ENCODE results near the gene RCAN3. TPM values are rescaled to one million over a fixed set of nuclear protein-coding genes. Genes with fewer than 3 reads are reported as not detected.
A peak's percentile ranks its signal among the peaks of the same experiment; 100 is the strongest.

Gene RCAN3
- total and polyA plus RNA-seq, 5 experiments from 2014 or later = 103 to 217 (median 152) TPM

DNA sequence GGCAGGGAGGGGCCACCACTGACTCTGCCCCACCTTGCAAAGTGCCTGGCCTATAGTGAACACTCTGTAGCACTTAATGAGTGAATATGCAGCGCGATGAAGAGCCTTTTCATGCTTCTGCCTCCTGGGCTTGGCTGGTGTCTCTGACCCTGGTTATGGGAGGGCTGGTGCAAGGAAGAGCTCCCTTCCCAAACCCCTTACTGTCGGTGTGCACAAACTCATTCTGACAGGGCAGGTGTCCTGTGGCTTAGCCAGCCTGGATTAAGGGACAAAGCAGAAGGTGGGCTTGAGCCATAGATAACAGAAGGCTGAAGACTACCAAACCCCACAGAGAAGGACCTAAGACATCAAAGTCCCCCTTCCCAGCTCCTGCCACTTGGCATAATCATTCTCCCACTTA is 51.3 kb downstream of the RCAN3 start:
- no peak for DNase-seq
- H3K9me3 Mint-ChIP-seq = no peaks in the 10 kb centered on the region
- peaks cover 0 to 9% (median 0%) of the 10 kb centered on the region in 5 donors for H3K27me3 Mint-ChIP-seq
- H3K4me1 Mint-ChIP-seq = peaks cover 7 to 24% (median 14%) of the 10 kb centered on the region in 4 donors
- no peak for ATAC-seq
- peak overlapping the region in 3 of 10 donors; percentile 36 to 56 (median 43) for H3K27ac Mint-ChIP-seq
- POLR2A ChIA-PET = interaction anchor here (0.6 to 1.2 kb wide), 2 partner anchors 9 to 72 kb away, joined by 3 read pairs; no protein-coding TSS in a partner anchor
- no peaks in the 10 kb centered on the region for H3K36me3 Mint-ChIP-seq
- peak overlapping the region in 1 of 10 donors; percentile 25 for H3K4me3 Mint-ChIP-seq

DNA sequence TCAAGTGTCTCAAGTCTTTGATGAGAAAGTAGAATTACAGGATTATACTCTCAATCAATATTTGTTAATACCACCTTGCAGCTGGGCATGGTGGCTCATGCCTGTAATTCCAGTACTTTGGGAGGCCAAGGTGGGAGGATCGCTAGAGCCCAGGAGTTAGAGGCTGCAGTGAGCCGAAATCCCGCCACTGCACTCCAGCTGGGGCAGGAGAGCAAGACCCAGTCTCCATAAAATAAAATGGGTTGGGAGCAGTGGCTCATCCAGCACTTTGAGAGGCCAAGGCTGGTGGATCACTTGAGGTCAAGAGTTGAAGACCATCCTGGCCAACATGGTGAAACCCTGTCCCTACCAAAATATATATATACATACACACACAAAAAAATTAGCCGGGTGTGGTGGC is 52.1 kb downstream of the RCAN3 start:
- H3K27me3 Mint-ChIP-seq = peaks cover 0 to 9% (median 0%) of the 10 kb centered on the region in 5 donors
- H3K36me3 Mint-ChIP-seq = no peaks in the 10 kb centered on the region
- no peaks in the 10 kb centered on the region for H3K9me3 Mint-ChIP-seq
- peak overlapping the region in 6 of 10 donors; percentile 77 to 89 (median 81) for H3K4me3 Mint-ChIP-seq
- DNase-seq (no peak), ATAC-seq (no peak)
- peaks cover 7 to 23% (median 14%) of the 10 kb centered on the region in 4 donors for H3K4me1 Mint-ChIP-seq
- POLR2A ChIA-PET = interaction anchor here (1.2 kb wide), 1 partner anchor 10 kb away, joined by 3 read pairs; no protein-coding TSS in a partner anchor
- peak overlapping the region in 3 of 10 donors; percentile 21 to 86 (median 75) for H3K27ac Mint-ChIP-seq

DNA sequence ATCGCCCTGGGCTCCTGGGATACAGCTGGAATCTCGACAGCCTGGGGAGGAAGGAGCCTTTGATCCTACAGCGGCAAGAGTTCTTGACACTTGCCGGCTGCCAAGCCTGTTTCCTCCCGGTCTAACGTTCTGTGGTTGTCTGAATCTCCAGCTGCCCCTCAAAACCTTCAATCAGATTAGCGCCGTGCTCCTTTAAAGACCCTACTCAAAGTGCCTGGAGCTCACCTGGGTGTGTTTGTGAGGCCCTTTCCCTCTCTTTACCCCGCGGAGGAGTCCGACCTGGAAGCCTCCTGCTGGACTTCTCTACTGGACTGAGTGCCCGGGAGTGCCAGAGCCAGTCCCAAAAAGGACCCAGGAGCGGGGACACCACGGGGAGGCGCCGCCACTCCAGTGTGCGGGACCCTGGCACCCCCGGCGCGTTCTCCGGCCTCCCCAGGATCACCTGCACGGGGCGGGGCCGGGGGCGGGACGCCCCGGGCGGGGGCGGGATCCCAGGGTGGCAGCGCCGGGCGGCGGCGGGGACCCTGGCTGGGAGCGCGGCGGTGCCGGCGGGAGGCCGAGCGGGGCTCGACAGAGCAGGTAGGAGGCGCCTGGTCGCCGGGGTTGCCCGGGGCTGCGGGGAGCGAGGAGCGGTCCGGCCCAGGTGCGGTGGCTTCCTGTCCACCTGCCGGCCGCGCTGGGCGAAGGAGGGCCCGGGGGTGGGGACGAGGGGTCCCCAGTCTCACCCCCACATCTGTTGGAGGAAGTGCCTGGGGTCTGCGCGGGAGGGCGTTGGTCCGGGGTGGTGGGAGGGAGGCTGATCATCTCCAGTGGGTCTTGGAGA is 53.2 kb downstream of the RCAN3 start, which contains the start of gene NCMAP:
Gene NCMAP (plus strand): TSS at position 497 of the 823 bp plus-strand sequence. CDS start 39,344 bp downstream, outside the sequence.
- ATAC-seq (peak; percentile 84 to 94), DNase-seq (peak in 9 of 10 donors; percentile 22 to 74 (median 42))
- Mint-ChIP-seq H3K27ac (peak within 1 kb of the TSS in 9 of 10 donors; percentile 14 to 90 (median 77)), H3K36me3 (no peaks in the 10 kb centered on the region), H3K4me1 (peaks cover 7 to 22% (median 14%) of the 10 kb centered on the region in 4 donors), H3K4me3 (peak within 1 kb of the TSS; percentile 76 to 89 (median 81)), H3K9me3 (no peaks in the 10 kb centered on the region), H3K27me3 (peaks cover 0 to 9% (median 0%) of the 10 kb centered on the region in 5 donors)
- POLR2A ChIA-PET = interaction anchor here (0.6 to 1.1 kb wide), 2 partner anchors 11 to 367 kb away, joined by 3 read pairs; no protein-coding TSS in a partner anchor

DNA sequence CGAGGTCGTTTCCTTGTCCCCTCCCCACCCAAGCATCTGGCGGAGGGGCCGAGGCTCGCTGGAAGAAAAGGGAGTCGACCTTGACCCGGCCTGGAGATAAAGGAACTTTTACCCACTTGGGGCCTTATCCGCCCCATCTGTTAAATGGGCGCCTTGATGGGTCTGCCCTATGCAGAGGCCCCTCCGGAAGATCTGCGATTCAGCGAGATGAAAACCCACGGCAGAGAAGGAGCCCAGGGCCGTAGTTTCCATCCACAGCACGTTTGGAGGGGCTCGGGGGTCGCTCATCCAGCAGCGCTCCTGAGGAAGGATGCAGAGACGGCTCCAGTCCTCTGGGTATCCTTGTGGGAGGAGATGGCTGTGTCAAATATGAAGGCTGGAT is 53.8 kb downstream of the RCAN3 start:
- POLR2A ChIA-PET = interaction anchor here (1.7 kb wide), 1 partner anchor 75 kb away, joined by 5 read pairs; no protein-coding TSS in a partner anchor
- no peaks in the 10 kb centered on the region for H3K9me3 Mint-ChIP-seq
- H3K27ac Mint-ChIP-seq = peak overlapping the region in 3 of 10 donors; percentile 25 to 77 (median 48)
- H3K4me3 Mint-ChIP-seq = peak overlapping the region in 9 of 10 donors; percentile 50 to 85 (median 67)
- peaks cover 7 to 22% (median 14%) of the 10 kb centered on the region in 4 donors for H3K4me1 Mint-ChIP-seq
- H3K36me3 Mint-ChIP-seq = no peaks in the 10 kb centered on the region
- ATAC-seq (no peak), DNase-seq (no peak)
- H3K27me3 Mint-ChIP-seq = peaks cover 0 to 9% (median 0%) of the 10 kb centered on the region in 5 donors

DNA sequence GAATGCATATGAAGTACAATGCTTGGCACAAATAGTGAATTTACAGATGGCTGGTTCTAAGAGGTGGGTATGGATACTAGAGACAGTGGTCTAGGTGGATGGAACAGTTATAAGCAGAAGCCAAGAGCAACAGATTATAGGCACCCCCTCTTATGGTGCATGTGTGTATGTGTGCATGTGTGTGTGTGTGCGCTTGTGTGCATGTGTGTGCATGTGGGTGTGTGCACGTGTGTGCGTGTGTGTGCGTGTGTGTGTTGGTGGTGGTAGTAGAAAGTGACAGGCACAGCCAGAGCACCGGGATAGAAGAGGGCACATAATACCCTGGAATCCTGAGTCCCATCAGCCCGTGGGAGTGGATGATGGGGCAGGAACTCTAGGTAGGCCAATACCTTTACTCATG is 54.6 kb downstream of the RCAN3 start:
- DNase-seq (no peak), ATAC-seq (no peak)
- Mint-ChIP-seq H3K9me3 (no peaks in the 10 kb centered on the region), H3K4me1 (peaks cover 9 to 23% (median 14%) of the 10 kb centered on the region in 4 donors), H3K36me3 (no peaks in the 10 kb centered on the region), H3K4me3 (peak overlapping the region in 7 of 10 donors; percentile 25 to 80 (median 67)), H3K27ac (peak overlapping the region in 6 of 10 donors; percentile 27 to 71 (median 46)), H3K27me3 (peaks cover 0 to 9% (median 0%) of the 10 kb centered on the region in 5 donors)
- POLR2A ChIA-PET = interaction anchor here (0.7 to 1.7 kb wide), 2 partner anchors 17 to 76 kb away, joined by 3 to 5 read pairs; no protein-coding TSS in a partner anchor

DNA sequence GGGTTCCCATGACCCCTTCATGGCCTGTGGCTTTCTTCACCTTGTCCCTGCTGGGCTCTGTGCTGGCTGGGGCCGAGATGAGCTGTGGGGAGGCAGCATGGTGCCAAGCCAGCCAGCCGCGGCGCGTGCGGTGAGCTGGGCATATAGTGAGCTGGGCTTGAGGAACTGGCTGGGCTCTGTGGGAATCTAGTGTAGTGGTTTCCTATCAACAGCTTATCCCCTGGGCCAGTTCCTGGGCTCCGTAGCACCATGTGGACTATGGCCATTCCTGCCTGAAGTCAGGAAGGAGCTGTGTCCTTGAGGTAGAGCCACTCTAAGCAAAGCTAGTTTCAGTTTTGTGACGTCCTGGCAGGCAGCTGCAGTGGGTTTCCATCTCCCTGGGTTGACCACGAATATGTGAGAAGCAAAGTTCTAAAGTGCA is 55.1 kb downstream of the RCAN3 start:
- DNase-seq (no peak), ATAC-seq (no peak)
- Mint-ChIP-seq H3K4me3 (peak overlapping the region in 1 of 10 donors; percentile 34), H3K27me3 (peaks cover 0 to 9% (median 0%) of the 10 kb centered on the region in 5 donors), H3K36me3 (no peaks in the 10 kb centered on the region), H3K4me1 (peaks cover 12 to 27% (median 17%) of the 10 kb centered on the region in 4 donors), H3K27ac (peak overlapping the region in 2 of 10 donors; percentile 45 to 48), H3K9me3 (no peaks in the 10 kb centered on the region)
- POLR2A ChIA-PET = interaction anchor here (0.7 to 1.7 kb wide), 2 partner anchors 17 to 76 kb away, joined by 3 to 5 read pairs; no protein-coding TSS in a partner anchor

DNA sequence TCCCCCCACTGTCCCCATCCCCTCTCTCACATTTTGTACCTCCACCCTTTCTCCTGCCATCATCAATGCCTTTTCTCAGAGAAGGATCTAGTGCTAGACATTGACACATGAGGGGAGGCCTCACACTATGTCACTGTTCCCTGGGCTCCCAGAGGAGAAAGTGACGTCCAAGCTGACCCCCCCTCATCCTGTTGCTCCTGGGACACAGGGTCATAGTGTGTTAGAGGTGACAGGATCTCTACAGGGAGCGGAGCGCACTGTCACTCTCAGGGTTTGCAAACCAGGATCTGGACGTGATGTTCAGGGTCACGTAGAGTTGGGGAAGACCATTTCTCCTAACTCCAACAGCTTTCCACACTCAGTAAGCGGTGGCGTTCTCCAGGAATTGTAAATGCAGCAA is 55.8 kb downstream of the RCAN3 start:
- ATAC-seq = no peak
- Mint-ChIP-seq H3K9me3 (no peaks in the 10 kb centered on the region), H3K36me3 (no peaks in the 10 kb centered on the region), H3K4me1 (peaks cover 13 to 29% (median 20%) of the 10 kb centered on the region in 4 donors), H3K27ac (peak overlapping the region in 2 of 10 donors; percentile 11 to 76), H3K4me3 (no peak overlapping the region), H3K27me3 (peaks cover 0 to 9% (median 0%) of the 10 kb centered on the region in 5 donors)
- POLR2A ChIA-PET = no interaction called here
- no peak for DNase-seq

DNA sequence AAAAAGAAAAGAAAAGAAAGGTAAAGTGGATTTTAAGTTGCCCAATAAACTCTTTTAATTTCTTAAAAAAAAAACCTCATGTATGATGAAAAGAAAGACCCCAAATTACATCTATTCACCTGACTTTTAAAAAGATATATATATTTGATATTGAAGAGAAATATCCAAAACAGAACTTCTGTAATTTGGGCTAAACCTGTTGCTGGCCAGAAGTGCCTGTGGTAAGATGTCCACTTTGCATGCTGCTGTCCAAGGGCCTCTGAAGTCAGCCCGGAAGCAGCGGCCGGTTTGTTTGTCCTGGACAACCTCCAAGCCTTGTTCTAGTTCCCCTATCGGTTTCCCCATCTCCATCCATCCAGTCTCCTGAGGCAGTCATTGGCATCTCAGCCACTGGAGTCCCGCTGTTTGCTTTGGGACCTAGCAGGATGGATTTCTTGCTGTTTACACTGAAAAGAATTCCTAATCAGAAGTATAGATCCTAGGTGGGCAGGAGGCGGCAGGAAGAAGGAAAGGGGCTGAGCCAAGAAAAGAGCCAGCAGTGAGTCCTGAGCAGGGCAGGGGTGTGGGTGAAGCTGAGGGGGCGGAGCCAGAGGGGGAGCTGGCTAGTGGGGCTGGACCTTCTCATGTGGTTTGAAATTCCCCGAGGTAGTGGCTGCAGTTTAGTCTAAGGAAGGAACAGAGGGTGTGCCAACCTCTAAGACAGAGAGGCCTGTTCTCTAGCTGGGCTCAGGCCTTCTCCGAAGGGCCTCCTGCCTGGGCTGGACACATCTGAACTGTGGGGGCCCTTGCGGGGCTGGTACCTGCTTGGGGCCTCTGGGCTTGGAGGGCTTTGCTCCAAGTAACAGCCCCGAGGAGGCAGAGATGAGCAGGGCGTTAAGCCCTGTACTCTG is 56.5 kb downstream of the RCAN3 start:
- peak overlapping the region in 2 of 10 donors; percentile 41 to 76 for H3K27ac Mint-ChIP-seq

DNA sequence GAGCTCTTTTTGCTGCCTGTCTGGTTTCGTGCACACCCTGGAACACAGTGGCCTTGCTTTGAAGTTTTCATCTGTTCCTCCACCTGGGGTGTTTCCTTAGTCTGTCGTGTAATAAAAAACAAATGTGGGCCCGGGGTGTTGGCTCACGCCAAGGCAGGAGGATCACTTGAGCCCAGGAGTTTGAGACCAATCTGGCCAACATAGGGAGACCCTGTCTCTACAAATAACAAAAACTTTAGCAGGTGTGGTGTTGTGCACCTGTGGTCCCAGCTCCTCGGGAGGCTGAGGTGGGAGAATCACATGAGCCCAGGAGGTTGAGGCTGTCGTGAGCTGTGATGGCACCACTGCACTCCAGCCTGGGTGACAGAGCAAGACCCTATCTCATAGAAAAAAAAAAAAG is 57.7 kb downstream of the RCAN3 start:
- ATAC-seq = no peak
- no peaks in the 10 kb centered on the region for H3K36me3 Mint-ChIP-seq
- H3K4me3 Mint-ChIP-seq = no peak overlapping the region
- POLR2A ChIA-PET = interaction anchor here (0.7 to 1.4 kb wide), 2 partner anchors 24 to 25 kb away, joined by 3 to 4 read pairs; no protein-coding TSS in a partner anchor
- no peak for DNase-seq
- peaks cover 0 to 8% (median 0%) of the 10 kb centered on the region in 5 donors for H3K27me3 Mint-ChIP-seq
- peaks cover 12 to 28% (median 18%) of the 10 kb centered on the region in 4 donors for H3K4me1 Mint-ChIP-seq
- H3K27ac Mint-ChIP-seq = no peak overlapping the region
- no peaks in the 10 kb centered on the region for H3K9me3 Mint-ChIP-seq

More for the DNA sequence above, 56.5 kb downstream of the RCAN3 start:
- Mint-ChIP-seq H3K36me3 (no peaks in the 10 kb centered on the region), H3K27me3 (peaks cover 0 to 9% (median 0%) of the 10 kb centered on the region in 5 donors), H3K4me1 (peaks cover 13 to 29% (median 20%) of the 10 kb centered on the region in 4 donors), H3K9me3 (no peaks in the 10 kb centered on the region), H3K4me3 (no peak overlapping the region)
- DNase-seq (no peak), ATAC-seq (no peak)
- POLR2A ChIA-PET = interaction anchor here (0.6 to 1.4 kb wide), 2 partner anchors 21 to 25 kb away, joined by 3 to 5 read pairs; no protein-coding TSS in a partner anchor

DNA sequence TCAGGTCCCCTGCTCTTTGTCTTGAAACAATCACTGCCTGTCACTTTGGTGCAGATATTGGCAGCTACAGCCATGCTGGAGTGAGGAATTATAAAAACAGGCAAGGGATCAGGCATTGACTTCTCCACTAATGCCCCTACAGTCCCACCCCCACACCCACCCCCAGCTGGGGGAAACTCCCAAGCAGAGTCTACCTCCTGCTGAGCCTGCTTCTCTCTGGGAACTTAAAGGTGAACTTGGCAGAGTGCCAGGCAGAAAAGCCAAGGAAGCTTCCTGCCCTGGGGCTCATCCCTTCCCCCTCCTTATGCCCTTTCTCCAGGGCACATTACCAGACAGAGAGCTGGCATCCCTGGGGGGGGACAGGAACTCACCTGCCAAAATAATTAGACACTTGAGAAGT is 60.0 kb downstream of the RCAN3 start:
- Mint-ChIP-seq H3K36me3 (no peaks in the 10 kb centered on the region), H3K27me3 (peaks cover 0 to 3% (median 0%) of the 10 kb centered on the region in 5 donors), H3K4me3 (no peak overlapping the region), H3K4me1 (peaks cover 4 to 13% (median 8%) of the 10 kb centered on the region in 4 donors), H3K9me3 (no peaks in the 10 kb centered on the region), H3K27ac (peak overlapping the region in 1 of 10 donors; percentile 50)
- DNase-seq (no peak), ATAC-seq (no peak)
- POLR2A ChIA-PET = interaction anchor here (0.7 kb wide), 1 partner anchor 21 kb away, joined by 4 read pairs; no protein-coding TSS in a partner anchor

DNA sequence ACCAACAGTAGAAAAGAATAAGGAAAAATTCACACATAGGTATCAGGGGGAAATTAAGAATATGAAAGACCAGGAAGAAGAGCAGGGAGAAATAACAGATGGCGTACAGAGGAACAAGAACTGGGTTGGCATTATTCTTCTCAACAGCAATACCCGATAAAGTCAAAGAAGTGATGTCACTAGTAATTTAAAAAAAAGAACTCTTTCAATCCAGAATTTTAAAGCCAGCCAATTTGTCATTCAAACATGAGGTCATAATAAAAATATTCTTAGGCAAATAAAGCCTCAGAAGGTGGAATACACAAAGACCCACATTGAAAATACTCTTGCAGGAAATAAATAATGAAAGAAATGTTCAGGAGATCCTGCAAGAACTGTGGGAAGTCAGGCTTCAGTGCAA is 62.1 kb downstream of the RCAN3 start:
- ATAC-seq (no peak), DNase-seq (no peak)
- Mint-ChIP-seq H3K4me3 (no peak overlapping the region), H3K4me1 (peaks cover 4 to 13% (median 8%) of the 10 kb centered on the region in 4 donors), H3K9me3 (no peaks in the 10 kb centered on the region), H3K27me3 (no peaks in the 10 kb centered on the region), H3K36me3 (no peaks in the 10 kb centered on the region), H3K27ac (peak overlapping the region in 1 of 10 donors; percentile 43)
- POLR2A ChIA-PET = interaction anchor here (0.6 to 0.7 kb wide), 3 partner anchors 46 to 1255 kb away, joined by 3 to 5 read pairs (median 4); partner anchors contain the start of gene MTFR1L
